ENCODE measurements around the gene C16orf90.

C16orf90 gene

DNA sequence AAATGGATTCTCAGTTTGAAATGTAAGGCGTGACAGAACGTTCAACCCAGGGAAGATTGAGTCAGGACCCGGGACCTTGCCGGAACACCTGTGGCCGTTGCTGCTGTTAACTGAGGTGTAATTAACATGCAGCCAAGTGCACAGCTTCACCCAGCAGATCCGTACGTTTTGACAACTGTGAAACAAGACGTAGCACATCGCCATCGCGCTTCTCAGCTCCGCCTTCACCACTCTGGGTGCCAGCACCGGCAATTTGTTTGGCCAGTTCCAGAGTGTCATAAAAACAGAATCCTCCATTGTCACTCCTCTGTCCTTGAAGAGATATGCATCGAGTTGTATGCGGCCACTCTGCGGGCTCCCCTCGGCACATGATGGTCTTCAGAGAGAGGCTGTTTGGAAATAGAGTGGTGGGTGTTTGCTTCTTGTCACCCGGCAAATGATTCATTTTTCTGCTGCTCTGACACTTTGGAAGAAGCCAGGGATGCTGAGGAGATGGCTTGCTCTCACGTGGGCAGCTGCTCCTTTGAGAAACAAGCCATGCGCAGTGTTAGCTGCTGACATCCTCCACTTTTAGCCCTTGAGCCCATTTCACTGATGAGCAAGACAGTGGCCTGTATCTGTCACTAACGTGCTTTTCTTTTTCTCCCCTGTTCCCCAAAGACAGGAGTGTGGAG, 29.2 kb downstream of the C16orf90 start:
- no peak for DNase-seq (ENCODE audit: low read depth in 2 of 2)

GRCh38 chr16:3465301-3465700, 30.0 kb downstream of the C16orf90 start:
- no peak for DNase-seq (ENCODE audit: low read depth in 2 of 2)

GRCh38 chr16:3461151-3461550, 34.1 kb downstream of the C16orf90 start:
- DNase-seq (ENCODE audit: low read depth in 2 of 2), result peak; percentile 31 to 41

GRCh38 chr16:3460585-3460984, 34.7 kb downstream of the C16orf90 start:
- no peak for DNase-seq (ENCODE audit: low read depth in 2 of 2)

DNA sequence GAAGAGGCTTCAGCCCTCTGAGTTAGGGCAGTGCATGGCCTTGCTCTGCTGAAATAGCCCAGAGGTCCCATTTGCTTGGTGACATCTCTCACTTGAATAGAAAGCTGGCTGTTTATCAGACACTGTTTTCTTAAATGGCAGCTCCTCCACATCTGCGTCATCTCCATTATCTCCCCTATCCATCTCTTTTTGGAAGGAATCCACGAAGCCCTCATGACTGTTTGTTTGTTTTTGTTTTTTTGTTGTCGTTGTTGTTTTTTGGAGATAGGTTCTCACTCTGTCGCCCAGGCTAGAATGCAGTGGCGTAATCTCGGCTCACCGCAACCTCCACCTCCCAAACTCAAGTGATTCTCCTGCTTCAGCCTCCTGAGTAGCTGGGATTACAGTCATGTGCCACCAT, 35.2 kb downstream of the C16orf90 start:
- no peak for DNase-seq (ENCODE audit: low read depth in 2 of 2)

- no peak for DNase-seq (ENCODE audit: low read depth in 2 of 2)
These were observed 35.7 kb downstream of the C16orf90 start for GRCh38 chr16:3459401-3460090.

GRCh38 chr16:3458852-3459361, 36.4 kb downstream of the C16orf90 start:
- no peak for DNase-seq (ENCODE audit: low read depth in 2 of 2)

GRCh38 chr16:3458278-3458851, 36.9 kb downstream of the C16orf90 start:
- DNase-seq (ENCODE audit: low read depth in 2 of 2), result no peak

DNA sequence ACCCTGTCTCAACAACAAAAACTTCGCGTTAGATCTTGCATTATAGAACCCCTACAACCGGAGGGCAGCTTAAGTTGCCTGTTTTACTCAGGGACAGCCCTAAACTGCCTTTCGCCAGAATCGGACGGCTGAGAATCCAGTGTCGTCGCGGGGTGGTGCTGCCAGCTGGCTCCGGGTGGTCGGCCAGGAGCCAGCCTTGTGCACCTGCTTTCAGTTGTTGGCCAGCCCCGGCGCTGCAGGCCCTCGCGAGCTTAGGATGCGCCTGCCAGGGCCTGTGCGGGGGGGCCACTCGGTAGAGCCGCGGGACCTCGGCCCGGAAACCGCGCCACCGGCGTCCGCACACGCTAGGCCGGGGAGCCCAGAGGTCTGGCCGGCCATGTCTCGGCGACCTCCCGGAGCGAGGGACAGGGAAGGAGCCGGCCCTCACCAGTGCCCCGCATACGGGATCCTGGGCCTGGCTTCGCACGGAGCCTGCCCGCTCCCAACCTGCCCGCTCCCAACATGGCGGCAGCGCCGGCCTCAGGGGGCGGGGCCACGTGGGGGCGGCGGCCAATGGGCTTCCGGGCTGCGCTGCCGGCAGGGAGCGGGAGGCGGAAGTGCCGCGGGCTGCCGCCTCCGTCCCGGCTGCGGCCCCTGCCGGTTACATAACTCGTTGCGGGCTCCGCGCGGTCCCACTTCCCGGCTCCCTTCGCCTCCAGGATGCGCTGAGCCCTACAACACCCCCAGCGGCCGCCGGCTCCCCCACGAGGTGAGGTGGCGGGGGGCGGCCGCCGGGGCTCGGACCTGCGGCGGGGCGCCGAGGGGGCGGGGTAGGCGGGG, 37.6 kb downstream of the C16orf90 start:
- peak; percentile 81 to 82 for DNase-seq (ENCODE audit: low read depth in 2 of 2)

- DNase-seq (ENCODE audit: low read depth in 2 of 2), result no peak
These were observed 40.6 kb downstream of the C16orf90 start for GRCh38 chr16:3454631-3455147.

DNA sequence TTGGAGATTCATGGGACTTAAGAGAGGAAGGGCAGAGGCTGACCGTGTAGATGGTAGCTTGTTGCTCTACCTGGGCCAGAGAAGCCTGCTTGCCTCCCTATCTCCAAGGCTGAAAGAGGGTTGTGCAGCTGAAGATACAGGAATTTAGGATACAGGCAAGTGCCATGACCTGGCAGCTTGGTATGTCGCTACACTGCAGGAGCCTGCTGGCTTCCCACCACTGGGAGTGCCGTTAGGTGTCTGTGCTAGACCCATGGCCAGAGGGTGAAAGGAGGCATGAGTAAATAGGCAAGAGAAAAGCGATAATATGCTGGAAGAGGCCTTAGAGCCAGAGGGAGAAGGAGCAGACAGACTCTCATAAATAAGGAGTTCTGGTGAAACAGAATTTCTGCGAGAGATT, 41.2 kb downstream of the C16orf90 start:
- no peak for DNase-seq (ENCODE audit: low read depth in 2 of 2)

GRCh38 chr16:3444032-3444388, 51.3 kb downstream of the C16orf90 start:
- peak in 1 of 2 donors; percentile 19 for DNase-seq (ENCODE audit: low read depth in 2 of 2)
